Esophagus squamous epithelium (tissue), 5 donors: ENCODE measurements around the gene ZNF414. TPM values are rescaled to one million over a fixed set of nuclear protein-coding genes. Genes with fewer than 3 reads are reported as not detected.
A peak's percentile ranks its signal among the peaks of the same experiment; 100 is the strongest.

ENCODE experiments used
- DNase-seq: peaks from one replicate; lab custom pipeline; 2025; lab: John Stamatoyannopoulos, UW
- H3K27ac ChIP-seq, 4 donors: fragments of 200-600 bp; sonication (generic); one replicate each; pipeline ENCODE4 v1.5.1; 2016 to 2019; ENCODE audit warnings: mild to moderate bottlenecking in 1 of 4
- H3K27me3 ChIP-seq, 4 donors: fragments of 200-600 bp; sonication (generic); 1 replicate in 3 of 4; 2 replicates in 1 of 4; pipeline versions ENCODE4 v1.5.1 to v1.6.0; 2017 to 2021; ENCODE audit warnings: antibody characterized with exemption in 1 of 4
- H3K36me3 ChIP-seq, 3 donors: fragments of 200-600 bp; sonication (generic); one replicate each; pipeline ENCODE4 v1.5.1; 2016 to 2019
- H3K4me1 ChIP-seq, 3 donors: fragments of 200-600 bp; sonication (generic); one replicate each; pipeline ENCODE4 v1.5.1; 2017 to 2019
- H3K4me3 ChIP-seq, 4 donors: fragments of 200-600 bp; sonication (generic); 1 replicate in 3 of 4; 2 replicates in 1 of 4; pipeline ENCODE4 v1.5.1; 2016 to 2019; ENCODE audit warnings: mild to moderate bottlenecking in 2 of 4, moderate library complexity in 1 of 4
- H3K9me3 ChIP-seq, 3 donors: fragments of 200-600 bp; sonication (generic); one replicate each; pipeline ENCODE4 v1.5.1; 2016 to 2019
- POLR2A ChIP-seq, 4 donors: fragments of 450-650 bp; IDR thresholded peaks; one replicate each; pipeline ENCODE4 v1.6.1; 2017; ENCODE audit warnings: antibody characterized with exemption in 4 of 4, mild to moderate bottlenecking in 4 of 4, moderate library complexity in 3 of 4
- WGBS, 2 donors: methylation state at CpG; one replicate each; pipeline ENCODE4 v1.1.5; 2018; 5-methylcytosine and 5-hydroxymethylcytosine counted together
- intact Hi-C: fragments of 100-400 bp; cut with DNase I; formaldehyde crosslinking; loops from one replicate; pipeline ENCODE4 v1.15.0; 2022
- total RNA-seq, 4 donors: library from RNA; depleted of rRNA; stranded (reverse); fragments of >200 nt; gene quantifications; one replicate each; pipeline ENCODE4 v1.1.0, GENCODE V29; 2016
- TF ChIP-seq, protein P1 (sequence below), 6 experiments: fragments of 450-650 bp in 4 of 6; fragments of 200-600 bp in 2 of 6; sonication (generic) in 2 of 6; IDR thresholded peaks; one replicate each; pipeline ENCODE4 v1.5.1; 2016 to 2019; ENCODE audit warnings: antibody characterized with exemption in 6 of 6, mild to moderate bottlenecking in 4 of 6, moderate library complexity in 4 of 6
- donor health status: DM: yes; HTN: yes; CAD: no.

The ZNF414 gene
- total RNA-seq, 4 donors from 2014 or later, result 4.0 to 29.9 (median 19.4) TPM

DNA sequence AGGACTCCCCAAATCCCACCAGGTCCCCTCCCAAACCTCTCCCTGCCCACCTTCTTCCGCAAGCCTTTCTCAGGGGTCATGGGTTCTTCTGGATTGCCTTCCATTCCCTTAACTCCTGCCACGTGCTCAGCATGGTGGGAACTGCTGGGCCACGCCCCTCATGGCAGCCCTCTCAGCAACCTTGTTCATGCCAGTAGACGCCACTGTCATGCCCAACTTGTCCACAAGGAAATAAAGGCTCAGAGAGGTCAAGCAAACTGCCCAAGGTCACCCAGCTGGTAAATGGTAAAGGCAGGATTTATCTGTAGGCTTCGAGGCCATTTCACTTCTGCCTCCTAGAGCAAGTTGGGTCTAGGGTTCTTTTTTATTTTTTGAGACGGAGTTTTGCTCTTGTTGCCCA lies 22.4 kb downstream of the ZNF414 start:
- TF ChIP-seq, protein P1, sequence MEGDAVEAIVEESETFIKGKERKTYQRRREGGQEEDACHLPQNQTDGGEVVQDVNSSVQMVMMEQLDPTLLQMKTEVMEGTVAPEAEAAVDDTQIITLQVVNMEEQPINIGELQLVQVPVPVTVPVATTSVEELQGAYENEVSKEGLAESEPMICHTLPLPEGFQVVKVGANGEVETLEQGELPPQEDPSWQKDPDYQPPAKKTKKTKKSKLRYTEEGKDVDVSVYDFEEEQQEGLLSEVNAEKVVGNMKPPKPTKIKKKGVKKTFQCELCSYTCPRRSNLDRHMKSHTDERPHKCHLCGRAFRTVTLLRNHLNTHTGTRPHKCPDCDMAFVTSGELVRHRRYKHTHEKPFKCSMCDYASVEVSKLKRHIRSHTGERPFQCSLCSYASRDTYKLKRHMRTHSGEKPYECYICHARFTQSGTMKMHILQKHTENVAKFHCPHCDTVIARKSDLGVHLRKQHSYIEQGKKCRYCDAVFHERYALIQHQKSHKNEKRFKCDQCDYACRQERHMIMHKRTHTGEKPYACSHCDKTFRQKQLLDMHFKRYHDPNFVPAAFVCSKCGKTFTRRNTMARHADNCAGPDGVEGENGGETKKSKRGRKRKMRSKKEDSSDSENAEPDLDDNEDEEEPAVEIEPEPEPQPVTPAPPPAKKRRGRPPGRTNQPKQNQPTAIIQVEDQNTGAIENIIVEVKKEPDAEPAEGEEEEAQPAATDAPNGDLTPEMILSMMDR (IDR thresholded peaks at IDR 0.05), result peak in 2 of 6 experiments; percentile 3 to 23
- TF ChIP-seq POLR2A (IDR thresholded peaks at IDR 0.05), result no peak
- Histone ChIP-seq H3K36me3 (peaks cover 7 to 35% (median 14%) of the 10 kb centered on the region in 3 donors), H3K4me3 (no peak overlapping the region), H3K27ac (no peak overlapping the region), H3K27me3 (no peaks in the 10 kb centered on the region), H3K9me3 (no peaks in the 10 kb centered on the region), H3K4me1 (peaks cover 19 to 90% (median 39%) of the 10 kb centered on the region in 3 donors)
- DNase-seq, result no peak
- intact Hi-C loops, result no loop called here
- 80 to 100% methylated on average over 2 to 4 of the region's 6 CpGs for WGBS, 2 donors

DNA sequence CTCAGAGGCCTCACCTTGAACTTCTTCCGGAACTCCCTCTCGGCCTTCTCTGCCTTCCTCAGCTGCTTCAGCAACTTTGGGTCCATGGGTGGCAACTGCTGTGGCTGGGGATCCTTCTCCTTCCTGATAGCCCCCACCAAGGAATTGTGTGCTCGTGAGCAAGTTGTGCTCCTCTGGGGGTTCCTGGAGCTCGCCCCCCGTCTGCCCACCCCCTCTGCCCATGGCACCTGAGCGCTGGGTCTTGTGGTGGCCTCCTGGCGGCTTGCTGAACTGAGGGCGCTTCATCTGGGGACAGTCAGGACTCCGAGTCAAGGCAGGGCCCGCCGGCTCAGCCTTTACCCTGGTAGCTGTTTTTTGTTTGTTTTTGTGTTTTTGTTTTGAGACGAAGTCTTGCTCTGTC lies 23.1 kb downstream of the ZNF414 start:
- WGBS, 2 donors, result 77 to 80% methylated on average over 3 of the region's 12 CpGs
- Histone ChIP-seq H3K27ac (peak overlapping the region in 2 of 4 donors; percentile 81 to 89), H3K4me1 (peaks cover 23 to 90% (median 37%) of the 10 kb centered on the region in 3 donors), H3K4me3 (no peak overlapping the region), H3K36me3 (peaks cover 12 to 42% (median 21%) of the 10 kb centered on the region in 3 donors), H3K27me3 (no peaks in the 10 kb centered on the region), H3K9me3 (no peaks in the 10 kb centered on the region)
- TF ChIP-seq POLR2A (IDR thresholded peaks at IDR 0.05), result no peak
- TF ChIP-seq, protein P1 (IDR thresholded peaks at IDR 0.05), result no peak
- intact Hi-C loops, result no loop called here
- DNase-seq, result no peak

DNA sequence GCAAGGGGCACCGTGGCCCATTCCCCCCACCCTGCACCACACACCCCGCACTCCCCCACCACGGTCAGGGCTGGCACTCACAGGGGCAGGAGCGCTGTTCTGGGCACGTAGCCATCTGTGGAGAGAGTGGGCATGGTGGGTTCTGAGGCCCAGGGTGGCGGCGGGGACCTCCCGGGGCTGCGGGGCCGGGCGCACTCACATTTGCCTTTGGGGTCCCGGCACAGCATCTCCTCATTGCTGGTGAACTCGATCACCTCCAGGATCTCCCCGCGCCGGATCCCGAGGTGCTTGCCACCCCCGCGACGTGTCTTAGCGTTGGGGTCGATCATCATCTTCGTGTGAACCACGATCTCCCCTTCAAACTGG lies 23.6 kb downstream of the ZNF414 start:
- Histone ChIP-seq H3K9me3 (no peaks in the 10 kb centered on the region), H3K36me3 (peaks cover 17 to 47% (median 26%) of the 10 kb centered on the region in 3 donors), H3K4me1 (peaks cover 26 to 90% (median 34%) of the 10 kb centered on the region in 3 donors), H3K4me3 (peak overlapping the region in 2 of 4 donors; percentile 15 to 28), H3K27ac (peak overlapping the region; percentile 81 to 89 (median 82)), H3K27me3 (no peaks in the 10 kb centered on the region)
- intact Hi-C loops, result no loop called here
- no peak for TF ChIP-seq POLR2A (IDR thresholded peaks at IDR 0.05)
- TF ChIP-seq, protein P1 (IDR thresholded peaks at IDR 0.05), result no peak
- 77 to 80% methylated on average over 2 to 14 of the region's 24 CpGs for WGBS, 2 donors
- no peak for DNase-seq

DNA sequence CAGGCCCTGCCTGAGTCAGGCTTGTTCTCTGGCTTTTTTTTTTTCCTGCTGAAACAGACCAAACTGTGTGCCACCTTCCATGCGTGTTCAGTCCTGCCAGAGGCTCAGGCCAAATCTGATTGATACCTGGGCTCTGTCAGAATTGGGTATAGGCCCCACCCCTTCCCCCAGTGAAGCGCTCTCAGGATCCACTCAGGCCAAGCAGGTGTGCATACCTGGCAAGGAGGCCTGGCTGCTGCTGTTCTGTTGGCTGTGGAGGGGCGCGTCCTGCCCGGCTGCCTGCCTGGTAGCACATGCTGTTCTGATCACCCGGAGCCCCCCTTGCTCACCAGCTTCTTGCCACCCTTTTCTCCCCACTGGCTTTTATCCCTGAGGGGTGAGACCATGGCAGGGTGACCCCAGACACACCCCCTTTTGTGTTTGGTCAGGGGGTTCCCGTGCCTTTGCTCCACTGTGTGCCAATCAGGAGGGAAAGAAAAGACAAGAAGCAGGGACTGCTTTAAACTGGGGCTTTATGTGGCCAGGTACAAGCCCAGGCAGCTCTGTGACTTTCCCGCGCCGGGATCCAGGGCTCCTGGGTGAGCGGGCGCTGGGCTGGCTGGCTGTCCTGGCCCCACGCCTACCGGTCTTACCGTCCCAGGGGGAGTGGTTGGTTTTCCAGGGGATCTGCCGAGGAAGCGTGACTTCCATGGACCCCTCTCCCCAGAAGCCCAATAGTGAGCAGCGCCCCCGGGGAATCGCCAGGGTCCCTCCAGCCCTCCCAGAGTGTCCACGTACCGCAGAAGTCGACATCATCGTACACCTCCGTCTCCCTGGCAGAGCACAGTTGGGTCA lies 24.2 kb downstream of the ZNF414 start:
- Histone ChIP-seq H3K4me1 (peaks cover 26 to 88% (median 33%) of the 10 kb centered on the region in 3 donors), H3K27ac (peak overlapping the region; percentile 81 to 89 (median 82)), H3K4me3 (peak overlapping the region in 3 of 4 donors; percentile 7 to 28 (median 15)), H3K36me3 (peaks cover 18 to 53% (median 32%) of the 10 kb centered on the region in 3 donors), H3K27me3 (no peaks in the 10 kb centered on the region), H3K9me3 (no peaks in the 10 kb centered on the region)
- WGBS, 2 donors, result 26 to 32% methylated on average over 4 to 6 of the region's 25 CpGs
- DNase-seq, result no peak
- no peak for TF ChIP-seq POLR2A (IDR thresholded peaks at IDR 0.05)
- TF ChIP-seq, protein P1 (IDR thresholded peaks at IDR 0.05), result no peak
- intact Hi-C loops, result no loop called here

DNA sequence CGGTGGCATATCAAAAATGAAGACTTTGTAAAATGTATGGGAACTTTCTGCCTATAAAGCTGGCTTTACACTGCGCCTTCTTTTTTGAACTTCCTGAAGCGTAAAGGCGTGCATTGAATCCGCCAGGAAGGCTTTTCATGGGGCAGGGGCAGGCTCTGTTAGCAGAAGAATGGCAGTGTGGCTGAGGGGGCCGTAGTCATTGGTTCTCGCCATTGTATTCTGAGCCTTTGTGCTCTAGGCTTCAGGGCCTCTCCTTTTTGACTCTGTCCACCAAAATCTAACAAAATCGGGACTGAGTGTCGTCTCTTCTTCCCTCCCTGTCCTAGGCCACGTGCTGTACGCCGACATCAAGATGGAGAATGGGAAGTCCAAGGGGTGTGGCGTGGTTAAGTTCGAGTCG lies 25.6 kb downstream of the ZNF414 start:
- Histone ChIP-seq H3K4me1 (peaks cover 19 to 88% (median 46%) of the 10 kb centered on the region in 3 donors), H3K27ac (peak overlapping the region in 3 of 4 donors; percentile 13 to 89 (median 39)), H3K27me3 (no peaks in the 10 kb centered on the region), H3K9me3 (no peaks in the 10 kb centered on the region), H3K36me3 (peaks cover 18 to 67% (median 38%) of the 10 kb centered on the region in 3 donors), H3K4me3 (no peak overlapping the region)
- 69 to 70% methylated on average over 15 of the region's 15 CpGs for WGBS, 2 donors
- intact Hi-C loops, result no loop called here
- no peak for TF ChIP-seq POLR2A (IDR thresholded peaks at IDR 0.05)
- TF ChIP-seq, protein P1 (IDR thresholded peaks at IDR 0.05), result no peak
- no peak for DNase-seq
